Duodenal mucosa (tissue), 2 donors: ENCODE data around the gene C1orf122.
A peak's percentile ranks its signal among the peaks of the same experiment; 100 is the strongest.

Source experiments
- H3K27ac ChIP-seq: one replicate; pipeline ENCODE4 v1.7.0; 2013; ENCODE audit warnings: low read depth, low read length
- H3K27me3 ChIP-seq, 2 donors: one replicate each; pipeline ENCODE4 v1.7.0; 2013; ENCODE audit warnings: low read length in 2 of 2, control low read depth in 1 of 2; ENCODE audit not compliant: insufficient read depth in 2 of 2, control insufficient read depth in 1 of 2
- H3K36me3 ChIP-seq, 2 donors: one replicate each; pipeline ENCODE4 v1.7.0; 2013; ENCODE audit warnings: low read length in 2 of 2, control low read depth in 1 of 2; ENCODE audit not compliant: insufficient read depth in 2 of 2, control insufficient read depth in 1 of 2
- H3K4me1 ChIP-seq, 2 donors: one replicate each; pipeline ENCODE4 v1.7.0; 2013; ENCODE audit warnings: low read length in 2 of 2, control low read depth in 1 of 2; ENCODE audit not compliant: insufficient read depth in 2 of 2, control insufficient read depth in 1 of 2
- H3K4me3 ChIP-seq, 2 donors: one replicate each; pipeline ENCODE4 v1.7.0; 2013; ENCODE audit warnings: low read length in 2 of 2, low read depth in 1 of 2
- H3K9ac ChIP-seq, 2 donors: one replicate each; pipeline ENCODE4 v1.7.0; 2013; ENCODE audit warnings: low read length in 2 of 2, low read depth in 1 of 2
- H3K9me3 ChIP-seq, 2 donors: one replicate each; pipeline ENCODE4 v1.7.0; 2013; ENCODE audit warnings: low read length in 2 of 2, control low read depth in 1 of 2; ENCODE audit not compliant: control insufficient read depth in 1 of 2

Gene C1orf122

DNA sequence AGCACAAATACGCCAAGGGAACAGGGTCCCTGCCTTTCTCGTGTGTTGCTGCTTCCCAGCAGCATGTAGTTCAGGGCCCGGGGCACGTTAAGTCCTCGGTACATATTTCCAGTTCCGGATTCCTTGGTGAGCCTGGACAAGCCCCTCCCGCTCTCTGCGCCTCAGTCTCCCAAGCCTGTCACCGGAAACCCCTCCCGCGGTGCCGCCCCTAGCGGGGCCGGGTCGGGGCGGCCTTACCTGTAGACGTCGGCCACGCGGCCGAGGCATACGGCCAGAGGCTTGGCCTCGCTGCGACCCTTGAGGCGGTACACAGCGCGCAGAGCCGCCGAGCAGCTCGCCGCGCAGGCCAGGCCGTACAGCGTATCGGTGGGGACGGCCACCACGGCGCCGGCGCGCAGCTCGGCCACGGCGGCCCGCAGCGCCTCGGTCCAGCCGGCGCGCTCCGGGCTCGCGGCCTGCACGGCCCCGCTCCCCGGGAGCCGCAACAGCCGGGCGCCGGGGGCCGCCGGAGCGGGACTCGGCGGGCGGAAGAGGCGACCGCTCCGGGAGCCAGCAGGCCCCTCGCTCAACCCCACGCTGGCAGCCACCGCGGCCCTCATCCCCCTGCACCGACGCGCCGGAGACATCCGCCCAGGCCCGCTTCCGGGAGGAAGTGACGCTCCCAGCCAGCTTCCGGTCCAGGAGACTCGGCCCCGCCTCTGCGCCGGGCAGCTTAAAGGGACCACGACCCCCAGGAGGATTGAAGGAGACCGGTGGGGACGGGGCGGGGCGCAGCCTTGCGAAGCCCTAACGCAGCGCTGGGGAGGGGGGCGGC is at the start of gene C1orf122, which contains the start of gene YRDC:
TSS of gene C1orf122 (plus strand) at position 236 of the 814 bp plus-strand sequence. CDS start 615 bp downstream, outside the sequence.
TSS of gene YRDC (minus strand) at position 654 of the 814 bp plus-strand sequence. CDS start at position 626, 28 bp downstream.
- H3K27ac ChIP-seq = peak within 1 kb of the TSS; percentile 71
- peak within 1 kb of the TSS; percentile 76 to 88 for H3K9ac ChIP-seq
- peaks cover 26 to 39% of the 10 kb centered on the region in 2 donors for H3K36me3 ChIP-seq
- peak within 1 kb of the TSS; percentile 82 to 93 for H3K4me3 ChIP-seq
- H3K27me3 ChIP-seq = no peaks in the 10 kb centered on the region
- H3K9me3 ChIP-seq = no peaks in the 10 kb centered on the region
- peaks cover 15 to 17% of the 10 kb centered on the region in 2 donors for H3K4me1 ChIP-seq

DNA sequence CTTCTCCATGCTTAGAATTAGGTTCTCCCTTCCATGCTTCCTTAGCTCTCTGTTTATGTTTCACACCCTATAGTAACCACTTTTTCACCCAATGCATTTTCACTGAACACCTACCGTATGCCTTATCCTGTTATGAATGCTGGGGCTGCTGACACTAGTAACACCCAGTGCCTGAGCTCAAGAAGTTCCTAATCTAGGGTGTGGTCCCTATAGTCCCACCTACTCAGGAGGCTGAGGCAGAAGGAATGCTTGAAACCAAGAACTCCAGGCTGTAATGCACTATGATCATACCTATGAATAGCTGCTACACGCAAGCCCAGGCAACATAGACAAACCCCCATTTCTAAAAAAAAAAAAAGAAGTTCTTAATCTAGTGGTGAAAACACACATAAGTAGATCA is 48.1 kb upstream of the C1orf122 start:
- Histone ChIP-seq H3K9me3 (no peaks in the 10 kb centered on the region), H3K4me1 (no peaks in the 10 kb centered on the region), H3K27me3 (peaks cover 19 to 36% of the 10 kb centered on the region in 2 donors), H3K27ac (no peak overlapping the region), H3K36me3 (no peaks in the 10 kb centered on the region), H3K9ac (no peak overlapping the region), H3K4me3 (no peak overlapping the region)

DNA sequence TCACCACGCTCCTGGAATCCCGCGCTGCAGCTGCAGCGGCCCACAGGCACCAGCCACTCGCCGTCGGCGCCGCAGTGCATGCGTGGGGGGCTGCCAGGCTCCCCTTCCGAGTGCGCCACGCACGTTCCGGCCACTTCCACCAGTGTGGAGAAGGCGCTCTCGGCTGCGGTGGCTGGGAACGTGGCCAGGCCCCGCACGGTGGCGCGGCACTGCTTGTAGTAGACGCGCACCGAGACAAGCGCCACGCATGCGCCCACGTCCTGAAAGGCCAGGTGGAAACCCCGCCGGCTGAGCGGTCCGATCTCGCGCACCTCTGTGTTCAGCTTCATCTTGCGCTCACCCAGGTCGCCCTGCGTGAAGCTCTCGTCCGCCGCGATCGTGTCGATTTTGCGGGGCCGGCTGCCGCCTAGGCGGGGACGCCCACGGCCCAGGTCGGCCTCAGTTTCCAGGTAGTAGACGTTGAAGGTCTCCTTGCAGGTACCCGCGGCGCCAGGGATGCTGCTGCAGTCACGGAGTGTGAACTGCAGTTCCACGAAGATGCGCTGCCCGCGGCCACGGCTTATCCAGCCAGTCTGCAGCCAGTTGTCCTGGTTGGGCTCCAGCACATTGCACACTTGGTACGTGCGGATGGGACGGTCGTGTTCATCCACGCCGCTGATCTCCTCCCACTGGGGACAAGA is 46.0 kb upstream of the C1orf122 start:
- Histone ChIP-seq H3K9ac (no peak overlapping the region), H3K9me3 (no peaks in the 10 kb centered on the region), H3K4me3 (no peak overlapping the region), H3K27ac (no peak overlapping the region), H3K27me3 (peaks cover 36 to 46% of the 10 kb centered on the region in 2 donors), H3K36me3 (no peaks in the 10 kb centered on the region), H3K4me1 (no peaks in the 10 kb centered on the region)

DNA sequence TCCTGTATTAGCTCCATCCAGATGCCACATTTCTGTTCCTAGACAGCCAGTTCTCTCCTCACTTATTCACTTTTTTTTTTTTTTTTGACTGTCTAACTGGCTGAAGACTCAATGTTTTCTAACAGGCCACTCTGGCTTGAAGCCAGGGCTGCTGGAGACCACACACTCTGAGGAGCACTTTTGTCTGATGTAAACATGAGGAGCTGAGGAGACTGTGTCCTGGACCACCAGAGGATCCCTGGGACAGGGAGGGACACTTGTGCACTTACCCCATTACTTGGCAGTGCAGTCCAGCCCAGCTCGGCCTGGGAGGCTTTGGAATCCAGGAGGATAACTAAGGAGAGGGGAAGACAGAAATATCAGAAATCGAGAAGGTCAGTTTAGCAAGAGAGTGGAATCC is 45.1 kb upstream of the C1orf122 start:
- Histone ChIP-seq H3K4me3 (no peak overlapping the region), H3K27ac (no peak overlapping the region), H3K9ac (no peak overlapping the region), H3K9me3 (no peaks in the 10 kb centered on the region), H3K4me1 (no peaks in the 10 kb centered on the region), H3K36me3 (no peaks in the 10 kb centered on the region), H3K27me3 (peaks cover 45 to 53% of the 10 kb centered on the region in 2 donors)

DNA sequence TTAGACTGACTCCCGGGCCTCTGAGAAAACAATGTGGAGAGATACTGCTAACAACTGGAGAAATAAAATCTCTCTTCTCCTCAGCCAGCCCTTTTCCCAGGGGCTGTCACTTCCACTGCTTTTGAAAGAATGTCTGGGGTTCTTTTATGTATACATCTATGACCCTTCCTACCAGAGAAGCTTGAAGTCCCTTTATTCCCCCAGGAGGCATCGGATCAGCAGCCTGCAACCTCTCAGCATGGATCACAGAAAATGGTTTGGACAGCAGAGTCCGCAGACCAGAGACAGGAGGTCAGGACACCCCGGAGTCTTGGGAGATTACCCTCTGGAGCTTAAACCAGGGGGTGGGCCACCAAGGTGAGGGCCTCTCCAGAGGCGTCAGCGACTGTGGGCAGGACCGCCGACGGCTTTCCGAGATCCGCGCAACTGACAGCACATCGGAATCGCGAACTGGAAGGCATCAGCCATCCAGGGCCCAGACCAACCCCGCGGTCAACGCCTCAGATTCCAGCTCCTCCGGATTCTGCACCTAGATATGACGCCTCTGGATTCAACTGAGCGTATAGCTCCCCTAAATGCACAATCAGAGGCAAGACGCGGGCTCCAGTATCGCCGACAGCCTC is 43.7 kb upstream of the C1orf122 start:
- Histone ChIP-seq H3K4me3 (no peak overlapping the region), H3K27me3 (peaks cover 38 to 59% of the 10 kb centered on the region in 2 donors), H3K9me3 (no peaks in the 10 kb centered on the region), H3K27ac (no peak overlapping the region), H3K9ac (no peak overlapping the region), H3K36me3 (no peaks in the 10 kb centered on the region), H3K4me1 (no peaks in the 10 kb centered on the region)

DNA sequence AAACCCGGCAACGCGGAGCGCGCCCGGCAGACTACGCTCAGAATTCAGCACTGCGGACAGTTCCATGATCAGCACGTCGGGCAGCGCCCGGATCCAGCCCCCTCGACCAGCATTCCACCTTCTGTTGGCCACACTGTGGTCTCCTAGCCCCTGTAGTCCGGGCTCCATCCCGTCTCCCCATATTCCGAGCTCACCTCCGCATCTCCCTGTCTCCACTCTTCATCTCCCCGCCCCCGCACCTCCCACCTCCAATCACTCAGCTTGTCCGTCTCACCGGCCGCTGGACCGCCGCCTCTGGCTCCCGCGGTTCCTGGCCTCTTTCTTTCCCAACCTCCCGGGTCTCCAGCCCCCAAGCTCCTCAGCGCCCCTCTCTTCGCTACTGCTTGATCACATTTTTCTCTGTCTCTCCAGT is 43.2 kb upstream of the C1orf122 start:
- no peak overlapping the region for H3K27ac ChIP-seq

DNA sequence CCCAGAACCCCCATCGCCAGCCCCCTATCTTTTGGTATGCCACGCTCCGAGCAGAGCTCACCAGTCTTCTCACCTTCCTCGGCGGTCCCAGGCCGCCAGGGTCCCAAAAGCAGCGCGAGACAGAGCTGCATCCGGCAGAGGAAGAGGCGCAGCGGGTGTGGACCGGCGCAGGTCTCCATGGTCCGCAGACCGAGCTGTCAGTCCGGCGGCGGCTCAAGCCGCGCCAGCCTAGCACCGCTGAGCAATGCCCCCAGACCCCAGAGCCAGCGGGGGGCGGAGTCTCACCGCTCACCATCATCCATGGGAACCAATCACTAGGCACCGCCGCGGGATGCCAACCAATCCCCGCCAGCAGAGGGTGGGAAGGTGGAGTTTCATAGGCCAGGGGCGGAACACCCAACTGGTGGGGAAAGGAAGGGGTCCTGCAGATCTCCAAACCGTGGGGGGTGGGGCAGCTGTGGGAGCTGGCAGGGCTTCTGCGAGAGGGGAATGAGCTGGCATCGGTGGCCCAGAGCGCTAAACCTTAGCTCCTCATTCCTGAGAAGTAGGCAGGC is 42.6 kb upstream of the C1orf122 start, which contains the start of gene EPHA10:
TSS of gene EPHA10 (minus strand) at position 233 of the 554 bp plus-strand sequence. CDS start at position 179, 54 bp downstream.
- Histone ChIP-seq H3K9ac (no peak within 1 kb of the TSS), H3K36me3 (no peaks in the 10 kb centered on the region), H3K4me1 (no peaks in the 10 kb centered on the region), H3K27ac (no peak within 1 kb of the TSS), H3K27me3 (peaks cover 35 to 64% of the 10 kb centered on the region in 2 donors), H3K9me3 (no peaks in the 10 kb centered on the region), H3K4me3 (peak within 1 kb of the TSS; percentile 21 to 29)

More for the DNA sequence above, 43.2 kb upstream of the C1orf122 start:
- H3K27me3 ChIP-seq = peaks cover 35 to 62% of the 10 kb centered on the region in 2 donors
- no peak overlapping the region for H3K4me3 ChIP-seq
- H3K4me1 ChIP-seq = no peaks in the 10 kb centered on the region
- H3K36me3 ChIP-seq = no peaks in the 10 kb centered on the region
- no peaks in the 10 kb centered on the region for H3K9me3 ChIP-seq
- no peak overlapping the region for H3K9ac ChIP-seq

DNA sequence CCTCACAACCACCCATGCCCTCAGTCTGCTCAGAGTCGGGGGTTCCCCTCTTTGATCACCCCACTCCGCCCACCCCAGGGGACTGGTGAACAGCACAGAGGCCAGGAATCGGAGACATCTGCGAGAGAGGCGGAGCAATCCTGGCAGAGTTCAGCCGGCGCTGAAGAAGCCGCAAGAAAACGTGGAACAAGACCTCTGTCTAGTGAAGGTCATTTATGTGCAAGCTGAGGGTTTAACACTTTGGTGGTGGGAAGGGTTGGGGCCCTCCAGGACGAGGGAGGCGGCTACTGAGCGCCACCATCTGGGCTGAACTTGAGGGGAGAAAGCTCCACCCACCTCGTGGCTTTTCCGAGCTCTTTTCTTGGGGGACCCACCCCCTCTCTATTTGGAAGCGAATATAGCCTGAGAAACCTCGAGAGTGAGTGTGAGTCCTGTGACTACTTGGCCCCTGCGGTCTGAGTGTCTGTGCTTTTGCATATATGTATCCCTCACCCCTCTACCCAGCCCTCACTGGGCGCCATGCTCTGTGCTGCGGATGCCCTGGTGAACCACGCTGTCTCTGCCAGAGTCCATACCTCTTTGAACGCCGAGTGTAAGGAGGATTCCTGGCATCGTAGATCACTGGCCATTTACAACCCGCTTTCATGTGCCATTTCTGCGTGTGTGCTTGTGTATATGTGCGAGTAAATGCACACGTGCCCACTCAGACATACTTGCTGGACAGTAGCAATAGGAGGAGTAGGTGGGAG is 41.5 kb upstream of the C1orf122 start:
- no peaks in the 10 kb centered on the region for H3K36me3 ChIP-seq
- no peak overlapping the region for H3K27ac ChIP-seq
- H3K27me3 ChIP-seq = peaks cover 35 to 61% of the 10 kb centered on the region in 2 donors
- H3K9me3 ChIP-seq = no peaks in the 10 kb centered on the region
- peak overlapping the region; percentile 21 to 29 for H3K4me3 ChIP-seq
- no peak overlapping the region for H3K9ac ChIP-seq
- no peaks in the 10 kb centered on the region for H3K4me1 ChIP-seq

DNA sequence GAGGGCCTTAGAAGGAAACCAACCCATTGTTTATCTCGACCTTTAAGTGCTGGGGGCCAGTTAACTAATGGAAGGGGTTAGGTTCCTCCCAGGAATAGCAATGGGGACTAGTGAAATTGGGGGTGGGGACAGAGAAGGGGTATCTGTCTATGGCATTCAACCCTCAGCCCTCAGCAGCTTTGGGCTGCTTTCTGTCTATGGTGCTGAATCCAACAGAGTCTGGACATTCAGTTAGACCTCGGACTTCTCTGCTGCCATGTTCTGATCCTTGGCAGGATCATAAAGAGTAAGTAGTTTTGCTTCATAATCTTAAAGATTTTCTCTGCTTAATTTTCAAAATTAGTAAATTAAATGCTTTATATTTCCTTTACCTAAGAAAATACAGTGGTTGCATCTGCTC is 40.1 kb upstream of the C1orf122 start:
- Histone ChIP-seq H3K9me3 (no peaks in the 10 kb centered on the region), H3K27ac (no peak overlapping the region), H3K36me3 (no peaks in the 10 kb centered on the region), H3K9ac (no peak overlapping the region), H3K4me1 (no peaks in the 10 kb centered on the region), H3K4me3 (no peak overlapping the region), H3K27me3 (peaks cover 35 to 58% of the 10 kb centered on the region in 2 donors)
